WERI-Rb-1 (cell line): ENCODE results near the gene C9orf85.

Source experiments
- DNase-seq: peaks from one replicate; pipeline ENCODE4 v3.0.0-alpha.2; 2020
- H3K27ac ChIP-seq: fragments of 250-450 bp; sonication (Bioruptor Pico); 2 replicates; pipeline ENCODE4 v1.5.1; 2020; ENCODE audit warnings: mild to moderate bottlenecking, moderate library complexity
- H3K27me3 ChIP-seq: fragments of 250-450 bp; sonication (Bioruptor Pico); 2 replicates; pipeline ENCODE4 v1.5.1; 2021; ENCODE audit warnings: mild to moderate bottlenecking, low read depth, moderate library complexity; ENCODE audit not compliant: insufficient read depth, severe bottlenecking
- H3K36me3 ChIP-seq: fragments of 250-450 bp; sonication (Bioruptor Pico); 2 replicates; pipeline ENCODE4 v1.5.1; 2020; ENCODE audit warnings: mild to moderate bottlenecking, moderate library complexity
- H3K4me3 ChIP-seq: 2 replicates; pipeline ENCODE4 v1.5.1; 2011; ENCODE audit warnings: low read depth, mild to moderate bottlenecking, control low read depth, low read length
- H3K9me3 ChIP-seq: fragments of 250-450 bp; sonication (Bioruptor Pico); 2 replicates; pipeline ENCODE4 v1.5.1; 2021; ENCODE audit warnings: mild to moderate bottlenecking, moderate library complexity; ENCODE audit not compliant: severe bottlenecking
- CTCF ChIP-seq: IDR thresholded peaks from 2 replicates; pipeline ENCODE4 v1.5.1; 2011; ENCODE audit warnings: low read depth, mild to moderate bottlenecking, control low read depth, inconsistent platforms, low read length

C9orf85 gene

GRCh38 chr9:72022841-72023240, 111.4 kb downstream of the C9orf85 start:
- DNase-seq: peak; percentile 70
- Histone ChIP-seq H3K9me3 (no peaks in the 10 kb centered on the region), H3K36me3 (no peaks in the 10 kb centered on the region), H3K4me3 (no peak overlapping the region), H3K27me3 (no peaks in the 10 kb centered on the region), H3K27ac (peak overlapping the region; percentile 55)
- no peak for TF ChIP-seq CTCF
